ENCODE results near the gene SLC33A1.
"Not testable (repeated sequence)": the region's sequence is repeated elsewhere in the genome, so short reads cannot be mapped to it uniquely, and the experiment has no call there.

GRCh38 chr3:155862290-155862982 is 8.2 kb upstream of the SLC33A1 start:
- not testable (repeated sequence) for TF ChIP-seq E2F1 (CRISPR knock-in tag; IDR thresholded peaks at IDR 0.05); CTCF (IDR thresholded peaks at IDR 0.05); SP1 (CRISPR knock-in tag; conservative IDR thresholded peaks at IDR 0.05); JUN (CRISPR knock-in tag; IDR thresholded peaks at IDR 0.05); MAX (CRISPR knock-in tag; IDR thresholded peaks at IDR 0.05); ATF3 (CRISPR knock-in tag; conservative IDR thresholded peaks at IDR 0.05); IRF2 (CRISPR knock-in tag; IDR thresholded peaks at IDR 0.05; ENCODE audit: borderline replicate concordance, low read depth); CBFB (CRISPR knock-in tag; IDR thresholded peaks at IDR 0.05; ENCODE audit: low read depth); NR1H2 (CRISPR knock-in tag; IDR thresholded peaks at IDR 0.05); USF1 (CRISPR knock-in tag; IDR thresholded peaks at IDR 0.05); SMAD4 (CRISPR knock-in tag; IDR thresholded peaks at IDR 0.05); CREB1 (CRISPR knock-in tag; IDR thresholded peaks at IDR 0.05)

All from WTC11 (cell line).